PC-9 (cell line): ENCODE data around the gene TOPAZ1.

Source experiments
- EZH2 ChIP-seq: fragments of 200-600 bp; sonication (generic); IDR thresholded peaks from 2 replicates; pipeline ENCODE4 v1.8.0; 2017; ENCODE audit warnings: antibody characterized with exemption, low read depth
- TF ChIP-seq, protein P1 (sequence below): fragments of 200-600 bp; sonication (generic); conservative IDR thresholded peaks from 2 replicates; pipeline ENCODE4 v1.6.1; 2017; ENCODE audit warnings: mixed run types, antibody characterized with exemption, mild to moderate bottlenecking, moderate library complexity

GRCh38 chr3:44353355-44353924 is 111.8 kb downstream of the TOPAZ1 start:
- TF ChIP-seq, protein P1, sequence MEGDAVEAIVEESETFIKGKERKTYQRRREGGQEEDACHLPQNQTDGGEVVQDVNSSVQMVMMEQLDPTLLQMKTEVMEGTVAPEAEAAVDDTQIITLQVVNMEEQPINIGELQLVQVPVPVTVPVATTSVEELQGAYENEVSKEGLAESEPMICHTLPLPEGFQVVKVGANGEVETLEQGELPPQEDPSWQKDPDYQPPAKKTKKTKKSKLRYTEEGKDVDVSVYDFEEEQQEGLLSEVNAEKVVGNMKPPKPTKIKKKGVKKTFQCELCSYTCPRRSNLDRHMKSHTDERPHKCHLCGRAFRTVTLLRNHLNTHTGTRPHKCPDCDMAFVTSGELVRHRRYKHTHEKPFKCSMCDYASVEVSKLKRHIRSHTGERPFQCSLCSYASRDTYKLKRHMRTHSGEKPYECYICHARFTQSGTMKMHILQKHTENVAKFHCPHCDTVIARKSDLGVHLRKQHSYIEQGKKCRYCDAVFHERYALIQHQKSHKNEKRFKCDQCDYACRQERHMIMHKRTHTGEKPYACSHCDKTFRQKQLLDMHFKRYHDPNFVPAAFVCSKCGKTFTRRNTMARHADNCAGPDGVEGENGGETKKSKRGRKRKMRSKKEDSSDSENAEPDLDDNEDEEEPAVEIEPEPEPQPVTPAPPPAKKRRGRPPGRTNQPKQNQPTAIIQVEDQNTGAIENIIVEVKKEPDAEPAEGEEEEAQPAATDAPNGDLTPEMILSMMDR, result no peak
- TF ChIP-seq EZH2, result no peak
